ENCODE data around the gene AEBP2.
A peak's percentile ranks its signal among the peaks of the same experiment; 100 is the strongest.
"Not testable (repeated sequence)": the region's sequence is repeated elsewhere in the genome, so short reads cannot be mapped to it uniquely, and the experiment has no call there.

The AEBP2 gene, protein sequence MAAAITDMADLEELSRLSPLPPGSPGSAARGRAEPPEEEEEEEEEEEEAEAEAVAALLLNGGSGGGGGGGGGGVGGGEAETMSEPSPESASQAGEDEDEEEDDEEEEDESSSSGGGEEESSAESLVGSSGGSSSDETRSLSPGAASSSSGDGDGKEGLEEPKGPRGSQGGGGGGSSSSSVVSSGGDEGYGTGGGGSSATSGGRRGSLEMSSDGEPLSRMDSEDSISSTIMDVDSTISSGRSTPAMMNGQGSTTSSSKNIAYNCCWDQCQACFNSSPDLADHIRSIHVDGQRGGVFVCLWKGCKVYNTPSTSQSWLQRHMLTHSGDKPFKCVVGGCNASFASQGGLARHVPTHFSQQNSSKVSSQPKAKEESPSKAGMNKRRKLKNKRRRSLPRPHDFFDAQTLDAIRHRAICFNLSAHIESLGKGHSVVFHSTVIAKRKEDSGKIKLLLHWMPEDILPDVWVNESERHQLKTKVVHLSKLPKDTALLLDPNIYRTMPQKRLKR

DNA sequence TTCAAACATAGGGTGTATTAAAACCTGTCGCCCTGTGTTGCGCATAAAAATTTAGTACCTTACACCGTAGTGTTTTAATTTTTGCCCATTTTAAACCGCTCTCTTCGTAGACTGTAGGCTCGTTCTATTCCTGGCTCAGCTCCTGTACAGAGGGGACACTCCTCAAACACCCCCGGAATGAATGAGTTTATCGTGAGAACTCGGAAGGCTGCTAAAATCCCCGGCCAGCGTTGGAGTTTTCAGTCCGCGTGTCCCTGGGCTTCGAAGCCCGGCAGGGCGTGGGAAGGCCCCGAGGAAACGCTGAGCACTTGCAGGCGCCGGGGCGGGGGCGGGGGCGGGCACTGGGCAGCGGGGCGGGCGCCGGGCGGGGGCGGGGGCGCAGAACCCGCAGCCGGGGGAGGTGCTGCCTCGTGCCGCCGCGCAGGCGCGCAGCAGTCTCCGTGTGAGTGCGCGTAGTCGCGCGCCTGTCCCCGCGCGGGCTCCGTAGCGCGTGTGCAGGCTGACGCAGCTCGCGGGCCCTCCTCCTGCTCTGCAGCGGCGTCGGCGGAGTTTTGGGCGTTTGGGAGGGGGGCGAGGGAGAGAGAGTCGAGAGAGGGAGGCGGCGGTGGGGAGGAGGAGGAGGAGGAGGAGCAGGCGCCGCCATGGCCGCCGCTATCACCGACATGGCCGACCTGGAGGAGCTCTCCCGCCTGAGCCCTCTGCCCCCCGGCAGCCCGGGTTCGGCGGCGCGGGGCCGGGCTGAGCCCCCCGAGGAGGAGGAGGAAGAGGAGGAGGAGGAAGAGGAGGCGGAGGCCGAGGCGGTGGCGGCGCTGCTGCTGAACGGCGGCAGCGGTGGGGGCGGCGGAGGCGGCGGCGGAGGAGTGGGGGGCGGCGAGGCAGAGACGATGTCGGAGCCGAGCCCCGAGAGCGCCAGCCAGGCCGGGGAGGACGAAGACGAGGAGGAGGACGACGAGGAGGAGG is at the start of gene AEBP2:
TSS of gene AEBP2 (plus strand) at position 434 of the 960 bp plus-strand sequence. CDS start at position 642, 208 bp downstream.
- DNase-seq, result peak; percentile 88

DNA sequence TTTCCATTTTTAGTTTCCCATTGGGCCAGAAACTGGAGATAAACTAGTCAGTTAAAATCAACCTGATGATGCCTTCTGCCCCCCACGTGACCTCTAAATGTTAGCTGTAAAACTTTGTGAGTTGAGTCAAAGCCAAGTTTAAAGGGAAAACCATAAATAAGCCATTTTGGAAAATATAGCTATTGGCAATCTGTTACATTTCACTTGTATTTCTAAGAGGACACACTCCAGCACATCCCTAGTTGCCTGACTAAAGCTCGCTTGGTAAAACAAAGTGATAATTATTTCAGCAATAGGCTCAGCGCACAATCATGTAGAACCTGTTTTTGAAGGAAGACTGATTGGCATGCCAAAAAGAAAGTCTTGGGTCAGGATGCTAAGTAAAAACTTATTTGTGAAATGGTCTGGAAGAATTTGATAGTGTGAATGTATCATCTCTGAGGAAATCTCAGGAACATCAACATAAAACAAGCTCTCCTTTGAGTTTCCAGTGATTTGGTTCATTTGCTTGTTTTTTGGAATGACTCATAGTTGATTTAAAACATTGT is 49.2 kb upstream of the AEBP2 start:
- DNase-seq, result no peak

DNA sequence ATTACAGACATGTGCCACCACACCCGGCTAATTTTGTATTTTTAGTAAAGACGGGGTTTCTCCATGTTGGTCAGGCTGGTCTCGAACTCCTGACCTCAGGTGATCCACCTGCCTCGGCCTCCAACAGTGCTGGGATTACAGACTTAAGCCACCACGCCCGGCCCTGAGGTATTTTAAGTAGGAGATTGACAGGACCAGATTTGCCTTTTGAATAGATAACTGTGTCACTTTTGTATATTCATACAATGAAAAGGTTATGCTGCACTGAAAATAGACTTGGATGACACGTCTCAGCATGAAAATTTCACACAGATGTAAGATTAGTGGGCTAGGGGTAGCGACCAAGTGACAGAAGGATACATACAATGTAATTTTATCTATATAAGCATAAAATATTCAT is 46.6 kb upstream of the AEBP2 start:
- not testable (repeated sequence) for DNase-seq

DNA sequence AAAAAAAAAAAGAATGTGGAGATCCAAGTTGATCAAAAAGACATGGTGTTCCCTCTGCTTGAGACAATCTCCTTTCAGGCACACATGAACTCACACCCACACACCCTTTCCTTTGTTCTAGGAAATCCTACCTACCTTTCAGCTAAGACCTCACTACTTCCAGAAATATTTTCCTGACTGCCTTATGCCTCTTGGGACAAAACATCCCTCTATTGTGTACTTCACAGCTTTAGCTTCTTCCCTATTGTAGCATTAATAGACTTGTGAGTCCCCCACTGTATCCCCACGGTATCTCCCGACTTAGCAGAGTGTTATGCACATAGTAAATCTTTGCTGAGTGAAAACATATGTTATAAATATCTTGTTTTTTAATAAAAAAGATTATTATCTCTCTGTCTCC is 44.9 kb upstream of the AEBP2 start:
- no peak for DNase-seq

DNA sequence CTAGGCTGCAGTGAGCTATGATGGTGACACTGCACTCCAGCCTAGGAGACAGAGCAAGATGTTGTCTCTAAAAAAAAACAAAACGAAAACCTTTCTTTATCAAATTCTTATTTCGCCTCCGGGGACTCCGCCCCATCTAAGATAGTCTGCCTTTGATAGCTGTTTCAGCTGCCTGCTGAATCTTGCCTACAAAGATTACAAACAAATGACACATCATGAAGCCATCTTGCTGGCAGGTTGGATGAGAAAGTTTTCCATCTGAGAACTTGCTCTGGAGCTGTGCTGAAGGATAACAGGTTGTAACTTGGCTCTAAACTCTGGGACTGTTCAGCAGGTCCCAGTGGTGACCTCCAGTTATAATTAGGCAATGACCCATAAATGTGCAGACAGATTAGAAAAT is 41.8 kb upstream of the AEBP2 start:
- no peak for DNase-seq

DNA sequence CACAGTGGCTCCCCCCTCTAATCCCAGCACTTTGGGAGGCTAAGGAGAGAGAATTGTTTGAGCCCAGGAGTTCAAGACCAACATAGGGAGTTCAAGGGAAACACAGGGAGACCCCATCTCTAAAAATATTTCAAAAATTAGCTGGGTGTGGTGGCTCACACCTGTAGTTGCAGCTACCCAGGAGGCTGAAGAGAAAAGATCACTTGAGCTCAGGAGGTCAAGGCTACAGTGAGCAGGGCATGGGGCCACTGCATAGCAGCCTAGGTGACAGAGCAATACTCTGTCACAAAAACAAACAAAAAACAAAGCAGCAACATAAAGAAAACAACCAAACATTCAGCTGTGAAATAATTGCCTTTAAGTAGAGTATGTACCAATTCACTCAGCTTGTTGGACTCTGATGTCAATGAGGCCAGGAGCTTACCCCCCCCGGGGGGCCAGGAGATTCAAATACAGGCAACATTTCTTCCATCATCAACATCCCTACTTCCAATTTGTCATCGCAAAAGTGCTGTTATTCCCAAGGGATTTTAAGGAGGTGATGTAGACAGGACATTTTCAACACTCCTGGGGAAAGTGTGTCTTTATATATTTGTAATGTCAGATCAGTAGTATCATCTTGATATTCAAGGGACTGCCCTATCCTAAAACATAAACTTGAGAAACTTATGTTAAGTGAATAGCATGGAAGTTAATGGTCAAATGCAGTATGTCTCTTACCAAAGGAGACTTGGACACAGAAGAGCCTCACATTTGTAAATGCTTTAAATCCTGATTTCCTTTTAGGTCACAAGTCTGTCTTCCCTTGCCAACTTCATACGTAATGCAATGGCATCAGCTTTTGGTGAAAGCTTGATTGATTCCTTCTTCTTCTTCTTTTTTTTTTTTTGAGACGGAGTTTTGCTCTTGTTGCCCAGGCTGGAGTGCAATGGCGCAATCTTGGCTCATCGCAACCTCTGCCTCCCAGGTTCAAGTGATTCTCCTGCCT is 40.6 kb upstream of the AEBP2 start:
- no peak for DNase-seq

DNA sequence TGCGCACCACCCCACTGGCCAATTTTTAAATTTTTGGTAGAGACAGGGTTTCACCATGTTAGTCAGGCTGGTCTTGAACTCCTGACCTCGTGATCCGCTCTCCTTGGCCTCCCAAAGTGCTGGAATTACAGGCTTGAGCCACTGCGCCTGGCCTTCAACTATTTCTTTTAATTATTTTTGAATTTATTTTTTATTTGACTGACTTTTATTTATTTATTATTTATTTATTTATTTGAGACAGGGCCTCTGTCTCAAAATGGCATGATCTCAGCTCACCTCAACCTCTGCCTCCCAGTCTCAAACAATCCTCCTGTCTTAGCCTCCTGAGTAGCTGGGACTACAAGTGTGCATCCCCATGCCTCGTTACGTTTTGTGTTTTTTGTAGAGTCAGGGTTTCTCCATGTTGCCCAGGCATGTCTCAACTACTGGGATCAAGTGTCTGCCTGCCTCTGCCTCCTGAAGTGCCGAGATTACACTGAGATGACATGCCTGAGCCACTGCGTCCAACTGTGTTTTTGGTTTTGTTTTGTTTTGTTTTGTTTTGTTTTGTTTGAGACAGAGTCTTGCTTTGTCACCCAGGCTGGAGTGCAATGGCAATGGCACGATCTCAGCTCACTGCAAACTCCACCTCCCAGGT is 38.5 kb upstream of the AEBP2 start:
- DNase-seq, result not testable (repeated sequence)

DNA sequence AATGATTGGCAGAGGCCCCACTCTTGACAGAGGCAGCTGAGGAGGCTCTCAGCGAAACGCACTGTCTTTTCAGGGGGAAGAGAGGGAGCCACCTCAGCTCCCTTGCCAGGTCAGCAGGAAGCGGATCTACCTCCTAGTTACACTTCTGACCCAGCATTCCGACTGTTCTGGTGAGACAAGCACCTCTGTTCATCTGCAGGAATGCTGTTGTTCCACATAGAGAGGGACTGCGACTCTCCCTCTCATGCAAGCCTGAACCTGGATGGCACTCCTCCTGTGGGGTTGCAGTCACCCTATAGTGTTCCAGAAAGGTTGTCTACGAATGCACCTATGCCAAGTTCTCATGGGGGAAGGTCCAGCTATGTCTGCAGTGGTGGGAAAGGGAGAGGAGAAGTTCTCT is 37.1 kb upstream of the AEBP2 start:
- DNase-seq, result no peak

DNA sequence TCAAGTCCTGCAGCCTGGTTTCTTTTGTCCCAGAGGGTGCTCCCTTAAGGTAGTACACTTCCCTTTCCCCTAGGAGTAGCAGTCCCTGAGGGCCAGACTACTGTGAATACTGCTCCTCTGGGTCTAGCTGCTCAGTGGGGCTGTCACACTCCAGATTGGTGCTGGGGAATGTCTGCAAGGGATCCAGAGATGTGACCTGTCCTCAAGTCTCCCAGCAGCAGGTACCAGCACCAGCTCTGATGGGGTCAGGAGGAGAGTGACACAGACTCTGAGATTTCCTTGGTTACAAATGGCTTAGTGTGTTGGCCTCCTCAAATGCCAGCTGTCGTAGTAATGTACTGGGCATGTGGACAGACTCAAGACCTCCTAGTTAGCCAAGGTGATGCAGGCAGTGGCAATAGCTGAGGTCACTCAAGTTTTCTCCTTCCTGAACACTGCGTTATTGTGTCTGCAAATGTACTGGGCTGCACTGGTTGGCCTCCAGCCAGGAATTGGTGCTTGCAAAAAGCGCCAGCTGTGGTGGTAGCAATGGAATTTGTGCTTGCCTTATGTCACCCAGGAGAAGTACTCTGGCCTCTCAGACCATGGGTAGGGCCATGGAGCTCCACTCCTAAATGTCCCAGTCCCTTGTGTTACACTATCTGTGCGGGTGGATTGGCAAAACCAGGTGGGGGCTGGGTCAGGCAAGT is 36.4 kb upstream of the AEBP2 start:
- DNase-seq, result no peak

DNA sequence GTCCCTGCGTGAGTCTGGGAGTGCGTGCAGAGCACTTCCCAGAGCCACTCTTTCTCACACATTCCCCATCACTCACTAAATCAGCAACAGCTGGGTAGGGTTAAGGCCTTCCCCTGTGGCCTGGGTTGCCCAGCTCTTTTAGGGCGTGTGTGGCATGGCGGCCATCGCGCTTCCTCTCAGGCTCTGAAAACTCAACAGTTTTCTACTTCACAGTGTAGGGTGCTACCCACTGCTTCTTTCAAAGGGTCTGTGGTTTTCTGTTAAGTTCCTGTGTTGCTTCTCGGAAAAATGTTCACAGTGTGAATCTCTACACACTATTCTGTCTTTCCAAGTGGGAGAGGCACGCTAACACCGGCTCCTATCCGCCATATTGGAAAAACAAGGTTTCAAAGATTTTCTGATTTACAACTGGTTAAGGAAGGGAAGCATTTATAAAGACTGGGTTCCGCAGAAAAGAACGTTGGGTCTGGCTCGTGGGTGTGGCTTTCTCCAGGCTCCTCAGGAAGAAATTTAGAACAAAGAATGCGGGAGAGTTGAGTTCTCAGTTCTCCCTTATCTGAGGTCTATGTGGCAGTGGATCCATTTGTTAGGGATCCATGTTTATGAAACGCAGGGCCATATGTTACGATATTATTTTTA is 34.9 kb upstream of the AEBP2 start:
- DNase-seq, result no peak

DNA sequence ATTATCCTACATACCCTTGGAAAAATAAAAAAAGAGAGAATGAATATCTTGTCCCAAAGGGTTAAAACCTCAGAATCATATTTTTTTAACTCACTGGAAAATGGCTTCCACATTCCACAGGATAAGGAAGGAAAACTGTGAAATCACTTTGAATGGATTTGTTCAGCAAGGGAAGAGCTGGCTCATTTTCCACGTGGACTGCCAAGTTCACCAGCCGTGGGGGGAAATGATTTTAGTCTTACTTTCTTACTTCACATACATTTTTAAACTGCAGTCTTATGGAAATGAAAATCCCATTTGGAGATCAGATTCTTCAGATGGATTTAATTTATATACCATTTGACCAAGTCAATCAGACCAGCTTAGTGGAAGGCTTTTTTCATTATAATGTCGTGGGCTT is 29.9 kb upstream of the AEBP2 start:
- DNase-seq, result no peak

DNA sequence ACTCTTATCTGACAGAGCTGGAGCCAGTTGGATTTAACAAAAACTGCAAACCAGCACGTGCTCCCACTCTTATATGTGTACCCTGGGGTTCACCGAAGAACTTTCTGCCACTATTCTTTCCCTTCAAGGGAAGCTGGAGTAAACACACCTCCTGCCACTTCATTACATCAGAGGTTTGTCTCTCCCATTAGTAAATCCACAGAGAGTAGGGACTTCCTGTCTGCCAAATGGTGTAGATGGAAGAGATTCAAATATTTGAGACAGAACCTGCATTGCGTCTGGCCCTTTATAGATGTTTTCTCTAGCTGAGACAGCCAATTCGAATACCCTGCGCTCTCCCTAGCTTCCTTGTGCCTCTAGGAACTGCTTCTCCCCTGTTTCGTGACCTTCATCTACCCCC is 29.1 kb upstream of the AEBP2 start:
- no peak for DNase-seq

DNA sequence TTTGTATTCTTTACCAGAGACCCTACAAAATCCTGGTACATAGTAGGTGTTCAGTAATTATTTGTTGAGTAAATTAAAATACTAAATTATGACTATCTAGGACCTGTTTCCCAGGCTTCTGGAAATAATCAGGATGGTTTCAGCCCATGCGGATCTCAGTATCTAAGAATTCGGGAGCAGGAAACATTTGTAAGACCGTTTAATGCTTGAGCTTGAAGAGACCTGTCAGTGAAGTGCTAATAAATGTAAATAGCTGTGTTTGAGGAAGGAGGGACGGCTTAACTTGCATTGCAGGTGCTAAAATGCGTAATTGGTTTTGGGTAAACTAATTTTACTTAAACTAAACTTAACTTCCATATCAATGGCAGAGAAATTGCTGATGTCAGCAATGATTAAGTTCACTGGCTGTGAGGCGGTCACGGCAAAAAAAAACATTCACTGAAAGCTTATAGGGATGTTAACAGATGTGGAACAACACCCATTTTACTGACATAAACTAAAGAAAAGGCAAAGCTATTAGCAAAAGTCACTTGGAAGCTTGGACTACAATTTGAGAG is 28.6 kb upstream of the AEBP2 start:
- DNase-seq, result no peak

DNA sequence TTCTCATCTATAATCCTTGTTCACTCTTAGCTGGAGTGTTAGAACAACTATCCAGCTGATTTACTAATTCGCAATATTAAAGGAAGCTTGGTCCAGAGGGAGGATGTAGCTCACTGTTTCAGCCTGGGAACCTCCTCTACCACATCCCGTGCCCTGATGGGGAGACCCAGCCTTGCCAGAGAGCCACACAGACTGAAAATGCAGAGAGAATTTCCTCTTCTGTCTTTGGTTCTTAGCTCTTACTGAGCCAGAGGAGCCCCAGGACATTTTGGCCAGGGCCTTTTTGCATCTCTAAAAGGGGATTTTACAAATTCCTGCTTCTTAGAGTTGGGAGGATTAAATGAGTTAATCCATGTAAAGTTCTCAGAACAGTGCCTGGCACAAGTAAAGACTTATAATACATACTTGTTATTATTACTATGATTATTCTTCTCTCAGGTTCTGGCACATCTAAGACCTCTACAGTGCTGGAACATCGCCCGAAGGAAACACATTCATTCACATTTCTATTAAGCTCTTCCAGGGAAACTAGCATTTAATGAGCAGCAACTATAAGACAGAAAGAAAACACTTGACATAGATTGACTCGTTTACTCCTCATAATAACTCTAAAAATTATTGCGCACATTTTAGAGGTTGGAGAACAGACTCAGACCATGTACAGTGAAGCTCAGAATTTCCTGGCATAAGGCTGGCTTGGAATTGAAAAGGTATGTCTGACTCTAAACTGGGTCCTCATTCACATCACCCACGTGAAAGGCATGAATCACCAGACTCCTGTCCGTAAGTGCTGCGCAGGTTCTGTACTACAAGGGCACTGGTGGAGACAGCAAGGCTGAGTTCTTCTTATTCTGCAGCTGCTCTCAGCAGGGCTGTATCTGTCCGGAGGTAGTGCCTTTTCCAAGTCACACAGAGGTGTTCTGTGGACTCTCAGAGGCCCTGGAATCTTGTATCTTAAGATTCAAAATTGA is 27.8 kb upstream of the AEBP2 start:
- no peak for DNase-seq

DNA sequence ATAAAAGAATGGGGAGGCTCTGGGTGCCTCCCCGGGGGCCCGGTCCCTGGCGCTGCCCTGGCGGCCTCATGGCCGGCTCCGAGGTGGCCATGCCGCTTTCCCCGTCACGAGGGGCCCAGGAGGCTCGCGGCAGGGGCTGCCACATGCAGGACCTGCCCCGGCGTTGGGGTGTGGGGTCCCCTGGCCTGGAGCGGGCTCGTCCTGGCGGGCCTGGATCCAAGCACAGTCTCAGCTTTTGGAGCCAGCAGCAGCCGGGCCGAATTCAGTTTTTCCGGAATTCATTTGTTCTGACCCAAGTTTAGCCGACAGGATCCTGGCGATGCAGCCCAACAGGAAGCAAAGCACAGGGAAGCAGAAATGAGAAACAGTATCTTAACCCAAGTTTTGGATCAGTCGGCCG is 26.4 kb upstream of the AEBP2 start:
- DNase-seq, result no peak

DNA sequence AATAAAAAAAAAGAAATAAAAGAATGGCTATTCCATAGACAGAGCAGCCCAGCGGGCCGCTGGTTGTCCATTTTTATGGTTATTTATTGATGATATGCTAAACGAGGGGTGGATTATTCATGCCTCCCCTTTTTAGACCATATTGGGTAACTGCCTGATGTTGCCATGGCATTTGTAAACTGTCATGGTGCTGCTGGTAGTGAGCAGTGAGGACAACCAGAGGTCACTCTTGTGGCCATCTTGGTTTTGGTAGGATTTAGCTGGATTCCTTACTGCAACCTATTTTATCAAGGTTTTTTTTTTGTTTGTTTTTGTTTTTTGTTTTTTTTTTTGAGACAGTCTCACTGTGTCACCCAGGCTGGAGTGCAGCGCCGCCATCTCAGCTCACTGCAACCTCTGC is 25.7 kb upstream of the AEBP2 start:
- not testable (repeated sequence) for DNase-seq

DNA sequence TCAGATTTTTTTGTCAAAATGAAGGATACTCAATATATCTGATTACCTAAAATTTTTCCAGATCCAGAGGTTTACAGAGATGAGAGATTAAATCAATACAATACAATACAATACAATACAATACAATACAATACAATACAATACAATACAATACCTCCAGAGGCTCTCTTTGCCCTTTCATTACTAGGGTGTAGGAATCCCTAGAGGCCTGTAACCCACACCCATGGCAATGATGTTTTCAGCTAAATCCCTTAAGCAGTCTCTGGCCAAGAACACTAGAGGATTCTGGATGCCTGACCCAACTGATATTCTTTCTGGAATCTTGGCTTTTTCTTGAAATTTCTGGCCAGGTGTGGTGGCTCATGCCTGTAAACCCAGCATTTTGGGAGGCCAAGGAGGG is 23.7 kb upstream of the AEBP2 start:
- DNase-seq, result no peak

DNA sequence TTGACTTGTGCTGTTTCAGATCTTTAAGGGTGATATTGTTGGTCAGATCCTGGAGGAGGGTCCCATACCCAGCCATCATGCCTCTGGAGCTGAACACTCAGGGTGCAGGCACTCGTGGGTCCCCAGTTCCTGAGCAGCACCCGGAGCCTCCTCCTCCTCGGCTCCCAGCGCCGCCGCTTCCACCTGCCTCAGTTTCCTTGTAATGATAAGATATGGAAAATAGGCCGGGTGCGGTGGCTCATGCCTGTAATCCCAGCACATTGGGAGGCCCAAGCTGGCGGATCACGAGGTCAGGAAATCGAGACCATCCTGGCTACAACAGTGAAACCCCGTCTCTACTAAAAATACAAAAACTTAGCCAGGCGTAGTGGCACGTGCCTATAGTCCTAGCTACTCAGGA is 20.2 kb upstream of the AEBP2 start:
- DNase-seq, result no peak

Data from NCI-H510A (cell line).